Fibroblast of gingiva (primary cell): ENCODE results near the gene TRIM13.
"Not testable (repeated sequence)": the region's sequence is repeated elsewhere in the genome, so short reads cannot be mapped to it uniquely, and the experiment has no call there.

ENCODE experiments used
- DNase-seq: peaks from one replicate; pipeline ENCODE4 v3.0.0-alpha.2; 2011; ENCODE audit warnings: low read depth

TRIM13 gene

DNA sequence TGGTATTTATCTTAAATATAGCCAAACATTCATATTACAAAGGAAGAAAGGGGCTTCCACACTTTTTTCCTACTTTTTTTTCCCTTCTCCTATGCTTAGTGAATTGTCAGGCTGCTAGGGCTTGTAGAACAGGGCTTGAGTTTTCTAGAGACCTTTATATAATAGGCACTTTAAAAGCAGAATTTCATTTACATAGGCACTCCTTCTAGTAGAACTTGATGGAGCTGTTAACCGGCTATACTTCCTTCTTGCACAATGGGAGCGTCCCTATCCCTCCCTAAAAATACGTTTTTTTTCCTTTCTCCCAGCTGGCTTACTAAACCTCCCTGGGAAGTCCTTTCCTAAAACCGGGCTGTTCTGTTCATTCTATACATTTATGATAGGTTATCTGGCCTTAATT is 1.1 kb downstream of the TRIM13 start:
- no peak for DNase-seq

DNA sequence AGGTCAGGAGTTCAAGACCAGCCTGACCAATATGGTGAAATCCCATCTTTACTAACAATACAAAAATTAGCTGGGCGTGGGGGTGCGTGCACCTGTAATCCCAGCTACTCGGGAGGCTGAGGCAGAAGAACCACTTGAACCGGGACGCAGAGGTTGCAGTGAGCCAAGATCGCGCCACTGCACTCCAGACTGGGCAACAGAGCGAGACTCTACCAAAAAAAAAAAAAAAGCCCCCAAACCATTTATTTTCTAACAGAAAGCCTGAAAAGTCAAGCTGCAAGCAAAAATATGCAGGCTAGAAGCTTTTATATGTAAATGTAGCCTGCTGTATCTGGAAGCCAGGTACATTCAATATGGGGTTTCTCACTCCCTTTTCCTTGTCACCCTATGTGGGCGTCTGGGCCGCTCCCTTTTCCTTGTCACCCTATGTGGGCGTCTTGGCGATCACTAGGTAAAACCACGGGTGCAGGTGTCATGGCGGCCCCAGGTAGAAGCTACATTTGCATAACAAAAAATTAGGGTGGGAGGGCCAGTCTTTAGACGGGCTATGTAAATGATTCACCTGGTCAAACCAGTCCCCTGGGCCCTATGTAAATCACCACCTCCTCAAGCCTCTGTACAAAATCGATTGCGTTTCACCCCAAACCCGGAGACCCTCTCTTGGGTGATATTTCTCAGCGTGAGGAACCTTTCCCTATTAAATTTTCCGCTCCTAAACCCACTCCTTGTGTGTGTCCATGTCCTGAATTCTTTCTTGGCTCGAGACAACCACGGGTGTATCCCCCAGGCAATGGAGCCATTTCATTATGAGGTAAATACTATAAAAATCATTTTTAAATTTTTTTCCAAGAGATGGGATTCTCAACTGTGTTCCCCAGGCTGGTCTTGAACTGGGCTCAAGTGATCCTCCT is 2.1 kb downstream of the TRIM13 start:
- DNase-seq, result no peak

DNA sequence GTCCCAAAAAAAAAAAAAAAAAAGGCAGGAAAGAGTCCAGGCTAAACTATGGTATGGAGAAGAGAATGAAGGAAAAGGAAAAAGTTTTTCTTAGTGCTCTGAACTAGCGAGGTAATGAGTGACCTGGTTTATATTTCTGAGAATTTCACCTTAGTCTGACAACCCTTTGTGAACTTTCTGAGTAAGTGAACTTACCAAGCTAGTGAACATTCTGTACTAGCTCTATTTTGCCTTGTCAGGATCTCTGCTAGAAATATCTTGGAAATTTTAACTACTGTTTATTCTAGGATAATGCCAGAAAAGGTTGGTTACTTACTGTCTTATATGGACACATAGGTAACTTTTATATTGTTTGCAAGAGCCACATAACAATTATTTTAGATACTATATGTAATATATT is 4.4 kb downstream of the TRIM13 start:
- DNase-seq, result no peak

DNA sequence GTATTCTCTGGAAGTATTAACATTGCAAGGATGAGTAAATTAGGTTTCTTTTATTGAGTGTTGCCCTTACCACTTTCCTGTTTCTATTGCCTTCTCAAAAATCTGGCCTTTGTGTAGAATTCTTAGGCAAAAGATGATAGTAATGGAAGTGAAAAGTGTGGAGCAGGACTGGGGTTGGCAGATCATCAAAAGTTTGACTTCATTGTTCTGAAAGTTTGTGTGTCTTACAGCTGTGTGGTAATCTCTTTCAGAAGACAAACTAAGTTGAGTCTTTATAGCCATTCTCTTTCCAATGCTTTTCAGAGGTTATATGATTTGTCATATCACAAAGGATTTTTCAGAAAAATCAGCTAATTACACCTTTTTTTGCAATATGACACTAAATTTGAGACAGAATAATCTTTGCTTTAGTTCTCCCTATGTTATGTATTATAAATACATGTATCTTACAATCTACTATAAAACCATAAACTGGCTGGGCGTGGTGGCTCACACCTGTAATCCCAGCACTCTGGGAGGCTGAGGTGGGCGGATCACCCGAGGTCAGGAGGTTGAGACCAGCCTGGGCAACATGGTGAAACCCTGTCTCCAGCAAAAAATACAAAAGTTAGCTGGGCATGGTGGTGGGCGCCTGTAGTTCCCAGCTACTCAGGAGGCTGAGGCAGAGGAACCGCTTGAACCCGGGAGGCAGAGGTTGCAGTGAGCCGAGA is 9.7 kb downstream of the TRIM13 start:
- DNase-seq, result peak; percentile 62

DNA sequence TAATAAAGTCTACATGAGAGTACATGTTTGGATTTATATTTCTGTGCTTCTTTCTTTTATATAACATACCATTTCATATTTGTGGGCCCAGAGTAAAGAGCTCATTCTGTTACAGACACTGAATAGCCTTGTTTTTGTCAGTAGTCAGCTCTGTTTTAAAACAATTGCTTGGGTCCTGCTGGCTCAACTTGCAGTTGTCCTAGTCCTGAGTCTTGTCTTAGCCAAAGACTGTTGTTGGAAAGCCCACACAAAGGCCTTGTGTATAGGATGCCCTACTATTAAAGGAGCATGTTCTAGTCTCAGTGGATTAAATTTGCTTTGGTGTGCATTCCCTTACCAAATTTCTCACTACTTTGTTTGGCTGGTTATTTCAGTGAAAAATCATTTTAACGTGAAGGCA is 14.6 kb downstream of the TRIM13 start:
- DNase-seq, result no peak

DNA sequence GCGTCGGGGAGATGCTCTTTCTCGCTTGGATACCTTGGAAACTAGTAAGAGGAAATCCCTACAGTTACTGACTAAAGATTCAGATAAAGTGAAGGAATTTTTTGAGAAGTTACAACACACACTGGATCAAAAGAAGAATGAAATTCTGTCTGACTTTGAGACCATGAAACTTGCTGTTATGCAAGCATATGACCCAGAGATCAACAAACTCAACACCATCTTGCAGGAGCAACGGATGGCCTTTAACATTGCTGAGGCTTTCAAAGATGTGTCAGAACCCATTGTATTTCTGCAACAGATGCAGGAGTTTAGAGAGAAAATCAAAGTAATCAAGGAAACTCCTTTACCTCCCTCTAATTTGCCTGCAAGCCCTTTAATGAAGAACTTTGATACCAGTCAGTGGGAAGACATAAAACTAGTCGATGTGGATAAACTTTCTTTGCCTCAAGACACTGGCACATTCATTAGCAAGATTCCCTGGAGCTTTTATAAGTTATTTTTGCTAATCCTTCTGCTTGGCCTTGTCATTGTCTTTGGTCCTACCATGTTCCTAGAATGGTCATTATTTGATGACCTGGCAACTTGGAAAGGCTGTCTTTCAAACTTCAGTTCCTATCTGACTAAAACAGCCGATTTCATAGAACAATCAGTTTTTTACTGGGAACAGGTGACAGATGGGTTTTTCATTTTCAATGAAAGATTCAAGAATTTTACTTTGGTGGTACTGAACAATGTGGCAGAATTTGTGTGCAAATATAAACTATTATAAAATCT is 15.7 kb downstream of the TRIM13 start:
- DNase-seq, result peak; percentile 46

DNA sequence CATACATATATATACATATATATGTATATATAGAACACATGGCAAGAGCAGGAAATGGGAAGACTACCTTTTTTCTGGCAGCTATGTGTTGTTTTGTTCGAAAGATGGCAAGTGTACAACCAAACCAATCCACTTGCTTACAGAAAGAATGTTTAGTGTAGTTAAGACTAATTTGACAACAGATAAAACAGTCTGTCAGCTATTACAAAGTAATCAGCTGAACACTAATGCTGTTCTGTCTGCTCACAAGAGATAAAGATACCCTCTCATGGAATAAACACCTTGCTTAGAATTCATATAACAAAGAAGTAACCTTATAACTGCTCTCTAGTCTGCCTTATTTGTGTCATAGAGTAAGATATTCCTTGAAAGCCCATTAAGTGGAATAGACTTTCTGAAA is 17.5 kb downstream of the TRIM13 start:
- no peak for DNase-seq

DNA sequence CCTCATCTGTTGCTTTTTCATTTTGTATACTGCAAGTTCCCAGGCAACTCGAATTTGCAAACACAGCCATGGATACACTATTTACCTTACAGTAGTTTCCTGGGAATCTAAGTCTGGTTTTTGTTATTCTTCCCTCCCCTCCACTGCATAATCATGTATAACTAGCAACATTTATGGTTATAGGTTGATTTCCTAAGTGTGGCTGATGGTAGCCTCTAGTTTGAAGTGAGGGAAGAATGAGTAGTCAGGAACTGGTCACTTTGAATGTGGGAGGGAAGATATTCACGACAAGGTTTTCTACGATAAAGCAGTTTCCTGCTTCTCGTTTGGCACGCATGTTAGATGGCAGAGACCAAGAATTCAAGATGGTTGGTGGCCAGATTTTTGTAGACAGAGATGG is 18.4 kb downstream of the TRIM13 start, which contains the start of gene KCNRG:
TSS of gene KCNRG (plus strand) at position 187 of the 400 bp plus-strand sequence. CDS start at position 237, 50 bp downstream.
- peak; percentile 36 for DNase-seq

DNA sequence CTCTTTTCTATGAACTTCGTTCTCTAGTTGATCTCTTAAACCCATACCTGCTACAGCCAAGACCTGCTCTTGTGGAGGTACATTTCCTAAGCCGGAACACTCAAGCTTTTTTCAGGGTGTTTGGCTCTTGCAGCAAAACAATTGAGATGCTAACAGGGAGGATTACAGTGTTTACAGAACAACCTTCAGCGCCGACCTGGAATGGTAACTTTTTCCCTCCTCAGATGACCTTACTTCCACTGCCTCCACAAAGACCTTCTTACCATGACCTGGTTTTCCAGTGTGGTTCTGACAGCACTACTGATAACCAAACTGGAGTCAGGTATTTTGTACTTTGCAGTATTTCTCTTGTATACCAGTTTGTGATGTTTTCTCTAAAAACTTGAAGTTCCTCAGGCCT is 18.9 kb downstream of the TRIM13 start:
- DNase-seq, result no peak

DNA sequence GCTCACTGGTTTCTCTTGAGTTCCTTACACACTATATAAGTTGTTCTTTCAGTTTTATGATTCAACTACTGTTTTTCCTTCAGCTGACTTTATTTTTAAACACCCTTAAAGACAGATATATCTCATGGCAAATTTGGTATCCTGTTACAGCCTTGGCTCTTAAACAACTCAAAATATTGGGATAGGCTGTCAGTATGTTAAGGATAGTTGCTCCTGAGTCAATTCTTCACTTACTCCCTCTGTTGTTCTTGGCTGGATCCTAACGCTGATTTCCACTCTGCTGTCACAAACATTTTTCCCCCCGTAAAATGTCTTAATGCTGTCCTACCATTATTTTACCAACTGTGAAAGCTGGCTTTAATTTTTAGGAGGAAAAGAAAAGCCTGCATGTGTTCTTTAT is 19.6 kb downstream of the TRIM13 start:
- peak; percentile 63 for DNase-seq

DNA sequence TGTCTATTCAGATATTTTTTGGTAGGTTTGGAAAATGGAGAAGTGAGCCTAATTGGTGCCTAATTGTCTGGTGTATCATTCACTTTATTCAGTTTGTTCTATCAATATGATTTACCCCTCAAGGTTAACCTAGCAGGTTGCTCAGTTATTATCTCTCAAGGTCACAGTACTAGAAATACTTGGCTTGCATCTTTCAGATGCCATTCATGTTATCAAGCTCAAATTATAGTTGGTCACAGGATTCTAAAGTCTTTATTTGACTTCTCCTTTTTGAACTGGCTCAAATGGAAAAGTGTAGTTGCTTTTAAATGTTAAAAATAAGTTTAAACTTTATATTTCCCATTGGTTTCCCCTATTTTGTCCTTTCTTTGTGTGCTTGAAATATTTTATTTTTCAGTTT is 21.0 kb downstream of the TRIM13 start:
- no peak for DNase-seq

DNA sequence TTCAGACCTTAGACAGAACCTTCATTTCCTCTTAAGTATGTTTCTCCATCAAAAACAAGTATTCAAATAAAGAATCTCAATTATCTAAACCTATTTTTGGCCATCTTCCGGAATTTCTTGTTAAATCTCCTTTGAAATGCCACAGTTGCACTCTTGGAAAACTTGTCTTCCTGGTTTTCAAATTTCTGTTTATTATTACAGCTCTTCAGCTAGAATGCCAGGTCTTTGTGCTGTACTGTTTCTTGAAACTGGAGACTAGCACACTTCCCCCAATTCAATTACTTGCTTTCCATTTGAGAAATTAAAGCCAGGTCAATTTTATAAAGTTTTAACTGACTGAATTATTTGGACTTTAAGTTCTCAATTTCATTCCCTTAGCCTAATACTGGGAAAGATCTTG is 28.6 kb downstream of the TRIM13 start:
- peak; percentile 57 for DNase-seq

DNA sequence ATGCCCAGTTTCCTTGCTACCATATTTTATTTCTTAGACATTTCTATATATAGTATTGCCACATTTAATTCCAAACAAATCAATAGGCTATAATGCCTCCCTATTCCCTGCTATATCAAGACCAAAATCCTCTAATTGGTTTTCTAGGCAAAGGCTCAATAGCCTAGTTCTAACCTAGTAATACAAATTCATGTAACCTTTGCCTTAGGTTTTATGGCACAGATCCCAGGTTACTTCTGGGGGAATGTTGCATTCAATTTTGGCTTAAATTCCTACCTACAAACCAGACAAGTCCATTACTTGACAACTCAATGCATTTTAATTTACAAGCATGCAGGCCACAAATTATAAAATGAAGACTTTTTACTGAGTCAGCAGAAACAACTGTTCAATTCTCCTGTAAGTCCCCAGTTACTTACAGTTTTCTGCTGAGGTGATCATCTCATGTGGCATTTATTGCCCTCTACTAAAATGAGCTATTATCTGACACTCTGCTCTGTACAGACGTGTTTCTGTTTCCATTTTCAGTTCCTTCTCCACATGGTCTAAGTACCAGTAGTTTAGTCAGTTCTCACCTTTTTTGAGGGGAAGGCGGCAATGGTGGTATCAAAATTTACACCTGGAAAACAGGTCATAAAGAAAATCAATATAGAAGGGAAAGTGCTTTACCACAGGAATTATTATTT is 30.1 kb downstream of the TRIM13 start:
- no peak for DNase-seq

DNA sequence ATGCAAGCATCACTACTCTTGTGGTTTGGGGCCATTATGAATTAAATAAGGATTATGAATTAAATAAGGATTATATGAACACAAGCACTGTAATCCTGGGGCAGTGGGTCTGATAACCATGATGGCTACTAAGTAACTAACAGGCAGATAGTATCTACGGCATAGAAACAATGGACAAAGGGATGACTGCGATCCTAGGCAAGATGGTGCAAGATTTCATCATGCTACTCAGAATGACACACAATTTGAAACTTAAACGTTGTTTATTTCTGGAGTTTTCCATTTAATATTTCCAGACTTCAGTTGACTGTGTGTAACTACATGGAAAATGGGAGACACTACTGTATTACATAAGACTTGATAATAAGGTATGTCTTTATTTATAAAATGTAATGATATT is 33.5 kb downstream of the TRIM13 start:
- no peak for DNase-seq

DNA sequence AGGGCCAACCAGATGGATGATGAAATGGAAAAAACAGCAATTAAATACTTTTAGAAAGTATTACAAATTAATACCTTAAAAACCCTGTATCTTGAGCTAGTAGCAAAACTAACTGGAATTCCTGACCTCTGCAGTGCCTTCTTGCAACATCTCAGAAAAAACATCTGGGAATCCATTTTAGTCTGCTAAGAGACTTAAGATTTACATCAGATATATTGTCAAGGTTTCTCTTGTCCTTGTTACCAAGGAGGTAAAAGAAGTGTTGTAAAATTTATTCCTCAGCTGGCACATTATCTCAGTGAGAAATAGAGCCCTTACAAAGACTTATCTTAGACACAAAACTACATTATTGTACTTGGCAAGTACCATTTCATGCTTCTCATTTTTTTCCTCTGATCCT is 36.9 kb downstream of the TRIM13 start:
- DNase-seq, result peak; percentile 55

DNA sequence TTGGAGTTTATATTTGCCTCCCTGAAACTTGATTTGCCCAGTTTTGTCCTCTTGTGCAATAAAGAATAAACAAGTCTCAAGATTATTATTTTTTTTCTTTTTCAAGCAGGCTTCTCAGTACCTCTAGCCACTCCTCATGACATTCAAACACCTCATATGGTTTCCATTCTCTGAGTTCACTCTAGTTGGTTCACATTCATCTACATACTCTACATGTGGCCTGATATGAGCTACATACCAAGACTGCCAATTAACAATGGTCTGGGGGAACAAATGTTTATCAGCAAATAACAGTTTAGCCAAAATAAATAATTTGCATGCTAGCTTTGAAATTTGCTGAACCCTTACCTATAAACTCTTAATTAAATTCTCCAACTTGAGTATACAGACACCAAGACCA is 40.9 kb downstream of the TRIM13 start:
- peak; percentile 5 for DNase-seq

DNA sequence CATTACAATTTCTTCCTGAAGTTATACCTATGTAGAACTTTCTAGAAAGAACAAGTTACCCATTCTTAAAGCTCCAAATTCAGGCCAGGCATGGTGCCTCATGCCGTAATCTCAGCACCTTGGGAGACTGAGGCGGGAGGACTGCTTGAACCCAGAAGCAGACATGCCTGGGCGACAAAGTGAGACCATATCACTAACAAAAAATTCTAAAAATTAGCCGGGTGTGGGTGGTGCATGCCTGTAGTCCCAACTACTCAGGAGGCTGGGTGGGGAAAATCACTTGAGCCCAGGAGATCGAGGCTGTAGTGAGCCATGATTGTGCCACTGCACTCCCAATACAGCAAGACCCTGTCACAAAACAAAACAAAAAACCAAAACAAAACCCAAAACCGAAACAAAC is 41.4 kb downstream of the TRIM13 start:
- DNase-seq, result no peak

DNA sequence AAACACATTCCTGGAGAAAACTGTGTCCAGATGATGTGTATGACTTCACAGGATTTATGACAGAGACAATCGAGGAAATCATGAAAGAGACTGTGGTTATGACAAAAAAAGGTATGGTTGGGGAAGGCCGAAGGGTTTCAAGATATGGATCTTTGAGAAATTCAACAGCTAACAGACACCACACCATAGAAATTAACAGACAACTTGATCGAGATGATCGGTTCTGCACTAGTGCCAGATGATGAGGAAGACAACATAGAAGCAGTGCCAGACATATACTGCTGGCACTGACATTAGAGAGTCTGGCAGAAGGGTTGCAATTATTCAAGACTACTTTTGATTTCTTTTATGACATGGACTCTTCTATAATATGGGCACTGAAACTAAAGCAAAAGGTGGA is 55.6 kb downstream of the TRIM13 start:
- DNase-seq, result no peak

DNA sequence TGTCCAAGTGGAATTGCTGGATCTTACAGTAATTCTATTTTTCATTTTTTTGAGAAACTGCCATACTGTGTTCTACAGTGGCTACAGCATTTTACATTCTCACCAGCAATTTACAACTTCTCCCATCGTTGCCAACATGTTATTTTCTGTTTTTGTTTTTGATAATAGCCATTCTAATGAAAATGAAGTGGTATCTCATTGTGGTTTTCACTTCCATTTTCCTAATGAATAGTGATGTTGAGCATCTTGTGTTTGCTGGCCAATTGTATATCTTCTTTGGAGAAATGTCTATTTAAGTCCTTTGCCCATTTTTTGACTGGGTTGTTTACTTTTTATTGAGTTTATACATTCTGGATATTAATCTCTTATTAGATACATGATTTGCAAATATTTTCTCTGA is 57.0 kb downstream of the TRIM13 start:
- no peak for DNase-seq

DNA sequence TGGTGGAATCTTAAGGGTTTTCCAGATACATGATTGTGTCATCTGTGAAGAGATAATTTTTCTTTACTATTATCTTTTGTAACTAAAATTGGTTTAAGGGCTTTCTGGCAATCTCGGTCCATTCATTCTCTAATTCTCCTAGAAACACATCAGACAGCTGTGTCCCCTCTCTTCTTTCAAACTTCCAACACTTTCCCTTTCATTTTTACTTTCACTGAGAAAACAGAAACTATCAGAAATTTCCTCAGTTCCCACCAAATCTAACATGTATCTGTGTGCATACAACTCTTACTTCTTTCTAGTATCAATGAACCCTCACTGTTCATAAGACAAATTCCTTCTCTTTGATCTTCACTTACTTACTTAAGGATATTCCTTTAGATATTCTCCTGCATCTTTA is 58.6 kb downstream of the TRIM13 start:
- no peak for DNase-seq

DNA sequence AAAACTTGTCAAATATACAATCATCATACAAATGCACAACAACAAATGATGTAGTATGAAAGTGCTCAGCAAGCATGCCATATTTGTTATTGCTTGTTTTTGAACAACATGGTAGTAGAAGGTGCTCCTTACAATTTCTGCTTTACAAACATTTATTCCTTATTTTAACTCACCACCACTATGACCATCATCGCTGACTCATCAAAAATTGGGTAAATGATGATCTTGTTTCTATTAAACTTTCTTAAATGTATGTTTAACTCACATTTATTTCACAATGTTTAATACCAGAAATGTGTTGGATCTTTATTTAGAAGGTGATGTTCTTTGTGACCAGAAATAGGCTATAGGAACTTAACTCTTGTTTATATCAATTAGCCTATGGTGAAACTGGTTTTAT is 63.9 kb downstream of the TRIM13 start:
- peak; percentile 38 for DNase-seq

DNA sequence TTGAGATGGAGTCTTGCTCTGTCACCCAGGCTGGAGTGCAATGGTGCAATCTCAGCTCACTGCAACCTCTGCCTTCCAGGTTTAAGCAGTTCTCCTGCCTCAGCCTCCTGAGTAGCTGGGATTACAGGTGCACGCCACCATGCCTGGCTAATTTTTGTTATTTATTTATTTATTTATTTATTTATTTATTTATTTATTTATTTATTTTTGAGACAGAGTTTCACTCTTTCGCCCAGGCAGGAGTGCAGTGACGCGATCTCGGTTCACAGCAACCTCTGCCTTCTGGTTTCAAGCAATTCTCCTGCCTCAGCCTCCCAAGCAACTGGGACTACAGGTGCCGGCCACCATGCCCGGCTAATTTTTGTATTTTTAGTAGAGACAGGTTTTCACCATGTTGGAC is 65.5 kb downstream of the TRIM13 start:
- DNase-seq, result not testable (repeated sequence)
